KMS-11 (cell line): ENCODE data around the gene TSPAN14.

Source experiments
- H2AFZ ChIP-seq: fragments of 200-600 bp; sonication (generic); 2 replicates; pipeline ENCODE4 v1.6.1; 2016; ENCODE audit warnings: antibody characterized with exemption, mixed run types, low read depth
- H3K27ac ChIP-seq: fragments of 200-600 bp; sonication (generic); 2 replicates; pipeline ENCODE4 v1.6.1; 2016; ENCODE audit warnings: mild to moderate bottlenecking, mixed run types
- H3K27me3 ChIP-seq: fragments of 200-600 bp; sonication (generic); 2 replicates; pipeline ENCODE4 v1.6.1; 2017; ENCODE audit warnings: mild to moderate bottlenecking, low read depth, mixed run types, moderate library complexity; ENCODE audit not compliant: insufficient read depth
- H3K36me3 ChIP-seq: fragments of 200-600 bp; sonication (generic); 2 replicates; pipeline ENCODE4 v1.6.1; 2017; ENCODE audit warnings: mild to moderate bottlenecking, mixed run types; ENCODE audit not compliant: insufficient read depth
- H3K4me1 ChIP-seq: fragments of 200-600 bp; sonication (generic); 2 replicates; pipeline ENCODE4 v1.6.1; 2016; ENCODE audit warnings: mild to moderate bottlenecking, low read depth, mixed run types; ENCODE audit not compliant: poor library complexity, severe bottlenecking
- H3K4me2 ChIP-seq: fragments of 200-600 bp; sonication (generic); 2 replicates; pipeline ENCODE4 v1.7.0; 2016; ENCODE audit warnings: mild to moderate bottlenecking, mixed run types
- H3K4me3 ChIP-seq: fragments of 200-600 bp; sonication (generic); IDR thresholded peaks from 2 replicates; pipeline ENCODE4 v1.6.1; 2017; ENCODE audit warnings: low read depth, low read length, mixed read lengths; ENCODE audit not compliant: insufficient read depth
- H3K79me2 ChIP-seq: fragments of 200-600 bp; sonication (generic); 2 replicates; pipeline ENCODE4 v1.6.1; 2016; ENCODE audit warnings: low read depth, mixed run types; ENCODE audit not compliant: insufficient read depth
- H3K9ac ChIP-seq: fragments of 200-600 bp; sonication (generic); 2 replicates; pipeline ENCODE4 v1.6.1; 2016; ENCODE audit warnings: mild to moderate bottlenecking, mixed run types
- H4K20me1 ChIP-seq: fragments of 200-600 bp; sonication (generic); 2 replicates; pipeline ENCODE4 v1.6.1; 2016; ENCODE audit warnings: mild to moderate bottlenecking, mixed run types; ENCODE audit not compliant: insufficient read depth
- CTCF ChIP-seq: fragments of 200-600 bp; sonication (generic); conservative IDR thresholded peaks from 2 replicates; pipeline ENCODE4 v1.6.1; 2017; ENCODE audit warnings: low read depth, mild to moderate bottlenecking, antibody characterized with exemption, low read length, moderate library complexity, mixed read lengths

TSPAN14 gene

GRCh38 chr10:80516506-80517075, 62.5 kb downstream of the TSPAN14 start:
- Histone ChIP-seq H3K27me3 (no peaks in the 10 kb centered on the region), H3K4me1 (peaks cover 30% of the 10 kb centered on the region), H3K4me3 (no peak overlapping the region), H3K36me3 (no peaks in the 10 kb centered on the region), H3K27ac (no peak overlapping the region), H3K9ac (no peak overlapping the region), H3K4me2 (no peak overlapping the region), H2AFZ (no peak overlapping the region), H4K20me1 (no peaks in the 10 kb centered on the region), H3K79me2 (no peaks in the 10 kb centered on the region)
- no peak for TF ChIP-seq CTCF

- Histone ChIP-seq H3K36me3 (no peaks in the 10 kb centered on the region), H3K9ac (no peak overlapping the region), H3K4me3 (no peak overlapping the region), H3K27me3 (no peaks in the 10 kb centered on the region), H3K79me2 (no peaks in the 10 kb centered on the region), H4K20me1 (no peaks in the 10 kb centered on the region), H3K4me1 (peaks cover 40% of the 10 kb centered on the region), H2AFZ (no peak overlapping the region), H3K4me2 (no peak overlapping the region), H3K27ac (no peak overlapping the region)
- no peak for TF ChIP-seq CTCF
These were observed 63.5 kb downstream of the TSPAN14 start for GRCh38 chr10:80517416-80518142.

GRCh38 chr10:80518143-80518806, 64.2 kb downstream of the TSPAN14 start:
- H3K4me2 ChIP-seq, result no peak overlapping the region
- TF ChIP-seq CTCF, result no peak
- no peak overlapping the region for H2AFZ ChIP-seq
- H3K27me3 ChIP-seq, result no peaks in the 10 kb centered on the region
- H3K9ac ChIP-seq, result no peak overlapping the region
- H3K27ac ChIP-seq, result no peak overlapping the region
- H4K20me1 ChIP-seq, result no peaks in the 10 kb centered on the region
- no peaks in the 10 kb centered on the region for H3K79me2 ChIP-seq
- peaks cover 46% of the 10 kb centered on the region for H3K4me1 ChIP-seq
- no peak overlapping the region for H3K4me3 ChIP-seq
- H3K36me3 ChIP-seq, result no peaks in the 10 kb centered on the region

GRCh38 chr10:80518807-80519360, 64.8 kb downstream of the TSPAN14 start:
- H3K36me3 ChIP-seq, result no peaks in the 10 kb centered on the region
- no peaks in the 10 kb centered on the region for H3K79me2 ChIP-seq
- H3K4me1 ChIP-seq, result peaks cover 46% of the 10 kb centered on the region
- no peaks in the 10 kb centered on the region for H3K27me3 ChIP-seq
- TF ChIP-seq CTCF, result no peak
- H3K9ac ChIP-seq, result no peak overlapping the region
- no peak overlapping the region for H3K27ac ChIP-seq
- no peak overlapping the region for H2AFZ ChIP-seq
- no peaks in the 10 kb centered on the region for H4K20me1 ChIP-seq
- H3K4me3 ChIP-seq, result no peak overlapping the region
- peak overlapping the region; percentile 48; the same call in 1 of the 2 replicates for H3K4me2 ChIP-seq
